Small intestine (tissue), 7 donors: ENCODE results near the gene PPME1. TPM values are rescaled to one million over a fixed set of nuclear protein-coding genes. Genes with fewer than 3 reads are reported as not detected.

ENCODE experiments used
- DNase-seq, 2 donors: peaks; one replicate each; pipeline versions ENCODE4 v3.0.0 to v3.0.0-alpha.2; 2013
- FAIRE-seq: peaks from 2 replicates; lab custom pipeline; 2012; peaks lifted over from hg19 to GRCh38; lab: Jason Lieb, UNC
- H3K27ac ChIP-seq, 3 donors: one replicate each; pipeline ENCODE4 v1.5.1; 2013; ENCODE audit warnings: low read length in 2 of 3, mild to moderate bottlenecking in 2 of 3, control low read depth in 1 of 3, inconsistent platforms in 1 of 3, low read depth in 1 of 3, moderate library complexity in 1 of 3
- H3K27me3 ChIP-seq, 3 donors: one replicate each; pipeline ENCODE4 v1.6.1; 2013; ENCODE audit warnings: low read length in 3 of 3, inconsistent platforms in 1 of 3; ENCODE audit not compliant: control insufficient read depth in 3 of 3, insufficient read depth in 3 of 3
- H3K36me3 ChIP-seq, 3 donors: one replicate each; pipeline ENCODE4 v1.6.1; 2013; ENCODE audit warnings: low read length in 3 of 3, inconsistent platforms in 1 of 3, low read depth in 1 of 3, mild to moderate bottlenecking in 1 of 3, moderate library complexity in 1 of 3; ENCODE audit not compliant: control insufficient read depth in 3 of 3, insufficient read depth in 2 of 3
- H3K4me1 ChIP-seq, 3 donors: one replicate each; pipeline ENCODE4 v1.6.1; 2013; ENCODE audit warnings: low read length in 2 of 3, inconsistent platforms in 1 of 3, low read depth in 1 of 3, mild to moderate bottlenecking in 1 of 3, moderate library complexity in 1 of 3; ENCODE audit not compliant: control insufficient read depth in 3 of 3, insufficient read depth in 2 of 3
- H3K4me3 ChIP-seq, 3 donors: one replicate each; pipeline ENCODE4 v1.5.1; 2013; ENCODE audit warnings: low read length in 3 of 3, control low read depth in 1 of 3, inconsistent platforms in 1 of 3, low read depth in 1 of 3, mild to moderate bottlenecking in 1 of 3, moderate library complexity in 1 of 3
- H3K9me3 ChIP-seq, 2 donors: one replicate each; pipeline ENCODE4 v1.6.1; 2013; ENCODE audit warnings: low read depth in 1 of 2, low read length in 1 of 2; ENCODE audit not compliant: control insufficient read depth in 2 of 2, insufficient read depth in 1 of 2
- WGBS, 3 donors: extraction: QIAGEN DNeasy Blood & Tissue Kit; methylation state at CpG; one replicate each; pipeline ENCODE4 v1.1.7; 2013; 5-methylcytosine and 5-hydroxymethylcytosine counted together
- polyA plus RNA-seq, 4 donors: library from polyadenylated mRNA; stranded (reverse) in 3 of 4; unstranded in 1 of 4; fragments of 200-250 nt in 3 of 4; fragments of 120-200 nt in 1 of 4; gene quantifications; one replicate each; pipeline versions ENCODE4 v1.2.1 to v1.2.3, GENCODE V29; 2013
- donor health status: healthy with polysubstance abuse.
- donor health status: control.
- donor health status: control.
- donor health status: Bipolar disorder and iron deficiency.
- donor health status: healthy.

The PPME1 gene
- polyA plus RNA-seq, 4 donors: 14.3 to 23.1 (median 19.6) TPM

DNA sequence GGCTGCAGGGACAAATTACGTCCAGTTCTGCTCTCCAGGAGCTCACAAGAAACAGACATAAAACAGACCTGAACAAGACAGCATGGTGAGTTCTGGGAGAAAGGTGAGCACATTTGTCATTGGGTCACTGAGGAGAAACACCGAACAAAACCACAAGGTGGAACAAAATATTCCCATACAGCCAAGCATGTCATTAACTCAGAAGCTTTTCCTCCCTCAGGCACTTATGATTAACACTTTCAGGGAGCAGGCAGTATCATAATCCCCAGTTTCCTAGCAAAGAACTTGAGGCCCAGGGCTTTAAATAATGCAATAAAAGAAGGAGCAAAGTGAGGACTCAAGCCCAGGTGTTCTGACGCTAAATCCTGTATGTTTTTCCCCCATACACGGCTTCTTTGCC lies 97.4 kb downstream of the PPME1 start:
- 43 to 63% (median 49%) methylated on average over 4 of the region's 4 CpGs for WGBS, 3 donors
- no peaks in the 10 kb centered on the region for H3K4me1 ChIP-seq
- no peak overlapping the region for H3K27ac ChIP-seq
- H3K27me3 ChIP-seq: no peaks in the 10 kb centered on the region
- FAIRE-seq: no peak
- H3K4me3 ChIP-seq: no peak overlapping the region
- H3K36me3 ChIP-seq: no peaks in the 10 kb centered on the region
- peak in 1 of 2 donors; percentile 8 for DNase-seq
- H3K9me3 ChIP-seq: no peaks in the 10 kb centered on the region

DNA sequence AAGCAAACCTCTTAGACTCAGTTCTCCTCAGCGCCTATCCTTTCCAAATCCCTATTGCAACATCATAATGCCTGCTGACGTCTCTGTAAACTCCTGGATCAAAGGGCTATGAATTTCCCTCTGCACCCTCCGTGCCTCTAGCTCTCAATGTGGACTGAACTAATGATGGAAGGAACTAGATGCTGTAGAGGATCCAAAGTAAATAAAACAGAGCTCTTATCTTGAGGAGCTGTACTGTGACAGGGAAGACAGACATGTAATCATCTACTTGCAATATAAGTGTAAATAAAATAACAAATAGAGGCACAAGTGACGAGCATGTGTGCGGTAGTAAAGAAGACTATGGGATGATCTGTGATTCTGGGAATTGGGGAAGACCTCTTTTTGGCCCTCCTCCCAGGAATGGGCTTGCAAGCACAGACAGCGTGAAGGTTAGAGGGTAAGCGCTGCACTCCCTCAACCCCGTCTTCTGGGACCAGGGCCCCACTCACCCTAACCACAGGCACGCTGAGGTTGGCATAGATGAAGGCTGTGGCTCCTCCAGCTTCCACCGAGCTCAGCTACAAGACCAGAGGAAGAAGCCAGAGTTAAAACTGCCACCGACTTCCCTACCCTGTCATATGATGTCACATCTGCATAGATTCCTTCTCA lies 98.2 kb downstream of the PPME1 start:
- Histone ChIP-seq H3K4me3 (no peak overlapping the region), H3K4me1 (no peaks in the 10 kb centered on the region), H3K27me3 (no peaks in the 10 kb centered on the region), H3K9me3 (no peaks in the 10 kb centered on the region), H3K27ac (no peak overlapping the region), H3K36me3 (no peaks in the 10 kb centered on the region)
- FAIRE-seq (no peak), DNase-seq (peak in 1 of 2 donors; percentile 8)
- WGBS, 3 donors: 46 to 60% (median 52%) methylated on average over 11 of the region's 11 CpGs

DNA sequence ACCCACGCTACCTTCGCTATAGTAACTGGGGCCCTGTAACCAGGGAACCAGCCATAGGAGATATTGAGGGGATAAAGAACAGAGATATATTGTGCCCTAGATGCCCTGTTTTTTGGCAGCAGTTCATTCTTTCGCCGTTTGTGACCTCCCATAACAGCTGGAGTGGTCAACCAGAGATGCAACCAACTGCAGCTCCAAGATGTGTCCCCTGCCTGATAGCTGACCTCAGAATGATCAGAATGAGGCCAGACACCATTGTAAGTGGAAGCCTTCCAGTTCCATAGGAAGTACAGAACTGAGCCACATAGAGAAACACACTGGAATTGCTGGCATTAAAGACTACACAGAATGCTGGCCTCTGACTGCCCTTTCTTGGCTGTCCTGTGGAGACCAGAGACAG lies 101.2 kb downstream of the PPME1 start:
- FAIRE-seq: no peak
- Histone ChIP-seq H3K4me3 (no peak overlapping the region), H3K36me3 (no peaks in the 10 kb centered on the region), H3K27ac (no peak overlapping the region), H3K27me3 (no peaks in the 10 kb centered on the region), H3K4me1 (no peaks in the 10 kb centered on the region), H3K9me3 (no peaks in the 10 kb centered on the region)
- WGBS, 3 donors: 80 to 92% (median 82%) methylated on average over 4 of the region's 4 CpGs
- DNase-seq: no peak

DNA sequence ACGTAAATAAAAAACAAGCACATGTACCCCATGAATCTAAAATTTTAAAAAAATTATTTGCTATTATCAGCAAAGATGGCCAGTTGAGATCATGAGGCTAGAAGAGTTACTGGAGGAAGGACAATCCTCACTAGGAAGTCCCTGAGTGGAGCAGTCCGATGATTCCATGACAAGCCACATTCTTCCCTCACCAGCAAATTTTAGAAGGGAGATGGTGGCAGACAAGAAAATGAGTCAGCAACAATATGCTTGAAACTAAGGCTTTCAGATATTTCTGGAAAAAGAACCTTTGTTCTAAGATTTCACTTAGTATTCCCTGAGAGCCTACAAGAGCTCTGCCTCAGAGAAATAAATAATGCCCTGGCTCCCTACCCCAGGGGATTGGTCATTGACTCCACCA lies 105.5 kb downstream of the PPME1 start:
- no peak overlapping the region for H3K27ac ChIP-seq
- peaks cover 0 to 4% of the 10 kb centered on the region in 2 donors for H3K9me3 ChIP-seq
- H3K36me3 ChIP-seq: no peaks in the 10 kb centered on the region
- WGBS, 3 donors: 85 to 92% (median 91%) methylated on average over 2 of the region's 2 CpGs
- no peak for FAIRE-seq
- H3K27me3 ChIP-seq: no peaks in the 10 kb centered on the region
- no peak for DNase-seq
- H3K4me3 ChIP-seq: no peak overlapping the region
- H3K4me1 ChIP-seq: no peaks in the 10 kb centered on the region

DNA sequence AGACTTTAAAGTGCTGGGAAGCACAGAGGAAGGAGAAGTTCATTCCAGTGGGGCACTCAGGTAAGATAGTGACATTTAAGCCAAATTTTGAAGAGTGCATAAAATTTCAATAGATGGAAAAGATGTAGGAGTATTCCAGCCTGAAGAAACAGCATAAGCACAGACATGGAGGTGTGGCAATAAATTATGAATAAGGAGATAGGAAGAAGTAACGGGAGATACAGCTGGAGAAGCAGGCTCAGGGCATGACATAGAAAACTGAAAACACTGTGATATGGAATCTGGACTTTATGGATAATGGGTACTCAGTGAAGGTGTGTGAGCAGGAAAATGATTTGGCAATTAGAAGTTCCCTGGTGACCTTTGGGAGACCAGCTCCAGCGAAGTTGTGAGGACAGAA lies 107.0 kb downstream of the PPME1 start:
- H3K27ac ChIP-seq: no peak overlapping the region
- 64 to 78% (median 72%) methylated on average over 2 of the region's 2 CpGs for WGBS, 3 donors
- no peaks in the 10 kb centered on the region for H3K27me3 ChIP-seq
- H3K36me3 ChIP-seq: no peaks in the 10 kb centered on the region
- H3K4me3 ChIP-seq: no peak overlapping the region
- H3K4me1 ChIP-seq: no peaks in the 10 kb centered on the region
- DNase-seq (no peak), FAIRE-seq (no peak)
- peaks cover 0 to 4% of the 10 kb centered on the region in 2 donors for H3K9me3 ChIP-seq

DNA sequence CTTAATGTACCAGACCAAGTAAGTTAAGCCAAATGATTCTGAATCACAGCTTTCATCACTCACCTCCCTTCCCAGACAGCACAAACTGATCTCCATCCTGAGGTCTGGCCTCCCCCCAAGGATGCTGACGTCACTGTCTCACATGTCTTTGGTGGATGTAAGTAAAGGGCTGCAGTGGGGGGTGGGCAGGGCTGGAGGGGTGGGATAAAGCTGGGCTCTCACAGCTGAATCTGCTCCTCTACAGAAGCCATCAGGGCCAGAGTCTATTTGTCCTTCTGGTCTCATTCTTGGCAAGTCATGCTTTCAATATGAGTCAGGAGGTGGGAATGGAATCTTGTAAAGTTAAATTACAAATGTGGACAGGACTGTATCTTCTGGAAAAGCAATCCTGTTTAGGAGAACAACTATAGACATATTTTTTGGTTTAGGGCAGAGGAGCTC lies 107.7 kb downstream of the PPME1 start:
- H3K4me3 ChIP-seq: no peak overlapping the region
- no peaks in the 10 kb centered on the region for H3K27me3 ChIP-seq
- WGBS, 3 donors: 61 to 94% (median 77%) methylated on average over 1 of the region's 1 CpG
- H3K4me1 ChIP-seq: no peaks in the 10 kb centered on the region
- H3K9me3 ChIP-seq: peaks cover 0 to 4% of the 10 kb centered on the region in 2 donors
- DNase-seq (no peak), FAIRE-seq (no peak)
- no peaks in the 10 kb centered on the region for H3K36me3 ChIP-seq
- no peak overlapping the region for H3K27ac ChIP-seq

DNA sequence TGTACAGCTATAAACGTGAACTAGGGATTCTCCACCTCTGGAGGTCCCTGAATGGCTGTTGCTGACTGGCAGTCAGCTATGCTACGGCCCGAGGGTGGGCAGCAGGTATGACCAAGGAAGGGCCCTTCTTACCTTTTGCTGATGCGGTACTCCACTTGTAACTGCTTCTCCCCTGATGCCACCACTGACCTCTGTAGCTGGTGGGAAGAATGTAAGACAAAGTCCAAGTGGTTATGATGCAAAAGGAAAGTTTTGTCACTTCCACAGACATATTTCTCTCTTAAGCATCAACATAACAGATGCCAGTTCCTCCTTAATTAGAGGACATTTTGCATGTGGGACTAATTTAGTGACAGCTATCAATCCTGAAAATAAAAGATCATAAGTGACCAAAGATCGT lies 108.2 kb downstream of the PPME1 start:
- no peak for DNase-seq
- H3K4me1 ChIP-seq: no peaks in the 10 kb centered on the region
- no peaks in the 10 kb centered on the region for H3K36me3 ChIP-seq
- no peak overlapping the region for H3K4me3 ChIP-seq
- no peak for FAIRE-seq
- H3K9me3 ChIP-seq: peaks cover 0 to 4% of the 10 kb centered on the region in 2 donors
- WGBS, 3 donors: 81 to 84% (median 83%) methylated on average over 5 of the region's 5 CpGs
- no peak overlapping the region for H3K27ac ChIP-seq
- no peaks in the 10 kb centered on the region for H3K27me3 ChIP-seq

DNA sequence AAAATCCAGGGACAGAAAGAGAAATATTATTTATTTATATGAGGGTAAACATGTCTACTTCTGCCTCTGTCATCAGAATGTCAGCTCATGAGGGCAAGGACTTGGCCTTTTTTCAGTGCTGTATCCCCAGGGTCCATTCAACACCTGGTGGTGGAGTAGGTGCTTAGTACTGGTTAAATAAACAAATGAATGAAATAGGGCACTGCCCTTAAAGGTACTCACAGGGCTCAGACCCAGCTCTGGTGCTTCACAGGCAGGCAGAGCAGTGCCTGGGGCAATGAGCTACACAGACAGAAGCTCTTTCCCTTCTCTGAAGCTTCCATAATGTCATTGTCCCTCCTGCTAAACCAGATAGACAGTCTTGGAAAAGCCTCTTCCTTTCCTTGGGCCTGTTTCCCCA lies 109.4 kb downstream of the PPME1 start:
- Histone ChIP-seq H3K27me3 (no peaks in the 10 kb centered on the region), H3K36me3 (no peaks in the 10 kb centered on the region), H3K9me3 (peaks cover 0 to 4% of the 10 kb centered on the region in 2 donors), H3K27ac (no peak overlapping the region), H3K4me1 (no peaks in the 10 kb centered on the region), H3K4me3 (no peak overlapping the region)
- DNase-seq (no peak), FAIRE-seq (no peak)

DNA sequence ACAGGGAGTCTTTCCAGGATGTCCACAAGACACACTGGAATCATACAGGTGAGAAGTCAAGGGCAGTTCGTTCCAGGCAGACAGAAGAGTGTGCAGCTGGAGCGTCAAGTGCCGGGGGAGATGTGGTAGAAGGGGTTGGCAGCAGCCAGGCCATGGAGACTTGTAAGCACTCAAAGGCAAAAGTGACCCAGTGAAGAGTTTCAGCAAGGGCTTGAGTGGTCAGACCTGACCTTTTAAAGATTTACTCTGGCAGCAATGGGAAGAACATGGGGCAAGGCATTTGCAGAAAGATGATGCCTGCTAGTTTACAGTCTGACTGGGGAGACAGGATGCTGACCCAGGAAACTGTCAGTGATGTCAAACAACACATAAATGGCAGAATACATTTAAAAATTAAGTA lies 111.3 kb downstream of the PPME1 start:
- Histone ChIP-seq H3K4me1 (no peaks in the 10 kb centered on the region), H3K27me3 (peaks cover 0 to 4% (median 0%) of the 10 kb centered on the region in 3 donors), H3K9me3 (peaks cover 0 to 4% of the 10 kb centered on the region in 2 donors), H3K27ac (no peak overlapping the region), H3K36me3 (no peaks in the 10 kb centered on the region), H3K4me3 (no peak overlapping the region)
- DNase-seq (no peak), FAIRE-seq (no peak)
- 72 to 95% (median 91%) methylated on average over 3 of the region's 3 CpGs for WGBS, 3 donors
